GM06990 (cell line): ENCODE measurements around the gene HAS3.

Experiments used
- DNase-seq: peaks from one replicate; pipeline ENCODE4 v3.0.0-alpha.2; 2011; ENCODE audit not compliant: insufficient read length; ENCODE audit errors: extremely low read depth
- H3K27me3 ChIP-seq: replicated peaks from 2 replicates; pipeline ENCODE4 v1.6.0; 2011; ENCODE audit warnings: low read length; ENCODE audit not compliant: control insufficient read depth, insufficient read depth
- H3K36me3 ChIP-seq: 2 replicates; pipeline ENCODE4 v1.5.1; 2011; ENCODE audit warnings: low read length; ENCODE audit not compliant: control insufficient read depth, insufficient read depth
- H3K4me3 ChIP-seq: replicated peaks from 2 replicates; pipeline ENCODE4 v1.5.1; 2011; ENCODE audit warnings: low read depth, mild to moderate bottlenecking, control low read depth, low read length
- TF ChIP-seq, protein P1 (sequence below): IDR thresholded peaks from 2 replicates; pipeline ENCODE4 v1.5.1; 2011; ENCODE audit warnings: low read length, control low read depth, mild to moderate bottlenecking, inconsistent platforms; ENCODE audit not compliant: insufficient read depth, poor library complexity, severe bottlenecking

The HAS3 gene

DNA sequence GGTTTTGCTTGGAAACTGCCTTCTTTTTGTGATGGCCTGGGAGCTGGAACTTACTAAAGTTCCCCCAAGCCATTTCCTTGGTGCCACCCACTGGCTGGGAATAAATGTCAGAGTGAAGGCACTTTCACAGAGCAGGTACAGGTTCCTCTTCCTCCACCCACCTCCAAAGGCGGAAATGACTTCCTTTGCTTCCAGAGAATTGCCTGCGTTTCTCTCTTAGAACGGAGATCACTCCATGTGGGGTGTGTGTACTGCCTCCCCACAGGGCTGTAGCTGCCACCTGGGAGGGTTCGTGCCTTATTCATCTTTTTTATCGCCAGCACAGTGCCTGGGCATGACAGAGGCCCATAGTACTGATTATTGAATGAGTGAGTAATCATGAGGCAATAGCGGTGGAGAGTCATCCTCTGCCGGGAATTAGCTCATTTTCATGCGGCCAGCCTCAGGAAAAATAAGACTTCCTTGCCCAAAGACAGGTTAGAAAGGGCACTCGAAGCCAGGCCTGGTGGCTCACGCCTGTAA is 32.2 kb upstream of the HAS3 start:
- Histone ChIP-seq H3K27me3 (no peaks in the 10 kb centered on the region), H3K4me3 (no peak overlapping the region), H3K36me3 (no peaks in the 10 kb centered on the region)
- no peak for DNase-seq
- TF ChIP-seq, protein P1, sequence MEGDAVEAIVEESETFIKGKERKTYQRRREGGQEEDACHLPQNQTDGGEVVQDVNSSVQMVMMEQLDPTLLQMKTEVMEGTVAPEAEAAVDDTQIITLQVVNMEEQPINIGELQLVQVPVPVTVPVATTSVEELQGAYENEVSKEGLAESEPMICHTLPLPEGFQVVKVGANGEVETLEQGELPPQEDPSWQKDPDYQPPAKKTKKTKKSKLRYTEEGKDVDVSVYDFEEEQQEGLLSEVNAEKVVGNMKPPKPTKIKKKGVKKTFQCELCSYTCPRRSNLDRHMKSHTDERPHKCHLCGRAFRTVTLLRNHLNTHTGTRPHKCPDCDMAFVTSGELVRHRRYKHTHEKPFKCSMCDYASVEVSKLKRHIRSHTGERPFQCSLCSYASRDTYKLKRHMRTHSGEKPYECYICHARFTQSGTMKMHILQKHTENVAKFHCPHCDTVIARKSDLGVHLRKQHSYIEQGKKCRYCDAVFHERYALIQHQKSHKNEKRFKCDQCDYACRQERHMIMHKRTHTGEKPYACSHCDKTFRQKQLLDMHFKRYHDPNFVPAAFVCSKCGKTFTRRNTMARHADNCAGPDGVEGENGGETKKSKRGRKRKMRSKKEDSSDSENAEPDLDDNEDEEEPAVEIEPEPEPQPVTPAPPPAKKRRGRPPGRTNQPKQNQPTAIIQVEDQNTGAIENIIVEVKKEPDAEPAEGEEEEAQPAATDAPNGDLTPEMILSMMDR, result no peak

DNA sequence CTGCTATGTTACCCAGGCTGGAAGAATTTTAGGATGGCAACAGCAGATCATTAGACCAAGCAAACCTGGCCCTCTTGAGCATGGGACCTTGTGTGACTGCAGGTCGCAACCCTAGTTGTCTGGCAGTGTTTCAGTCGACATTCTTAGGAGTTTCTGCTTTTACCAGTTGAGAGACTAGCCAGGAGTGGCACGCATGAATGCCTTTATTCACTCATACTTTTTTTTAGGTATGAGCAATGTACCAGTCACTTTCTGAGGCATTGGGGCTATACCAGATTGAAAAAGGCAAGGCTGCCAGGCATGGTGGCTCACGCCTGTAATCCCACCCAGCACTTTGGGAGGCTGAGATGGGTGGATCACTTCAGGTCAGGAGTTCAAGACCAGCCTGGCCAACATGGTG is 28.2 kb upstream of the HAS3 start:
- H3K27me3 ChIP-seq, result no peaks in the 10 kb centered on the region
- H3K36me3 ChIP-seq, result no peaks in the 10 kb centered on the region
- TF ChIP-seq, protein P1, result no peak
- no peak overlapping the region for H3K4me3 ChIP-seq
- no peak for DNase-seq

DNA sequence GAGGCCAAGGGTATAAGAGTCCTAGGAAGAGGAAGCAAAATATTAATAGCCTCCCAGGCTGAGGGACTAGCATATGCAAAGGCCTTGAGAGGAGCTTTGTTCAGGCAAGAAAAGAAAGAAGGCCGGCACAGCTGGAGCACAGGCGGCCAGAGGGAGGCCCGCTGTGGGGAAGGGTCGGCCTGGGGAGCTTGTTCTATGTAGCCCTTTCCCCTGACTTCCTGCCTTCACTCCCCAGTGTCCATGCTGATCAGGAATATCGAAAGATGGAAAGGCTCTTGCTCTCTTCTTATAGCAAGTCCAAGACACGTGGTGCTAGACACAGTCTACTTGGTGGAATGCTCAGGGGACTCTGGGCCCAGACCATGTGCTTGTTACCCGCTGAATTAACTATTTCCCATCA is 27.4 kb upstream of the HAS3 start:
- H3K27me3 ChIP-seq, result no peaks in the 10 kb centered on the region

DNA sequence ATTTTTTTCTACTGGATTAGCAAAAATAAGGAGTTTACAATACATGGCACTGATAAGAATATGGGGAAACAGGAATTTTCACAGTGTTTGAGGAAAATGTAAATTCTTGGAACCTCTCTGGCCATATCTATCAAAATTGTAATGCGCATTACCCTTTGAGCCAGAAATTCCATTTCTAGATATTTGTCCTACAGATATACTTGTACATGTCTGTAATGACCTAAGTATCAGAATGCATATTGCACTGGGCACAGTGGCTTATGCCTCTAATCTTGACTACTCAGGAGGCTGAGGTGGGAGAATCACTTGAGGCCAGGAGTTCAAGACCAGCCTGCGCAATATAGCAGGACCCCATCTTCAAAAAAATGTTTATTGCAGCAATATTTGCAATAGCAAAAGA is 25.8 kb upstream of the HAS3 start:
- DNase-seq, result no peak
- no peaks in the 10 kb centered on the region for H3K27me3 ChIP-seq
- TF ChIP-seq, protein P1, result no peak
- no peak overlapping the region for H3K4me3 ChIP-seq
- H3K36me3 ChIP-seq, result peaks cover 2% of the 10 kb centered on the region; the same call in 1 of the 2 replicates

More for the DNA sequence above, 27.4 kb upstream of the HAS3 start:
- H3K36me3 ChIP-seq, result no peaks in the 10 kb centered on the region
- no peak for DNase-seq
- H3K4me3 ChIP-seq, result no peak overlapping the region
- TF ChIP-seq, protein P1, result no peak

DNA sequence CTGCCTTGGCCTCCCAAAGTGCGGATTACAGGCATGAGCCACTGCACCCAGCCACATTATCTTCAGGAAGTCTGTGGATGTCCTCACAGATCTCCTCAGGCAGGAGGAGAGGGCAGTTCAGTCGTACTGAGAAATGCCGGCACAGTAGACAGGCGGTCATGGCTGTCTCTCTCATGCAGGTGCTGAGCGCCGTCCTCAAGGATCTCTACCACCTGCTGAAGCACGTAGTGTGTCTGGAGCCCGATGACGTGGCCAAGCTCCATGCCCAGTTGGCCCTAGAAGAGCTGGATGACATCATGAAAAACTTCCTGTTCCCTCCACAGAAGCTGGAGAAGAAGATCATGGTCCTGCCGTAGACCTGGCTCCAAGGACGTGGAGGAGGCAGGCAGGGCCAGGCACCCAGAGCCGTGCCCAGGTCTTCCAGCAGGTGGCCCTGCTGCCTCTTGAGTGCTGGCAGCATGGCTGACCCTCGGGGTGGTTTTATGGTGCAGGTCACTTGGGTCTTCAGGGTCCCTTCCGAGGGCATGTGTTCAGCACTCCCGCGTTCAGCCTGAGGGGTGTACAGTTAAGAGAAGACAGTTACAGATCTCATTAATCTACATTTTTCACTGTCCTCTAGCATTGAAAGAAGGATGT is 22.0 kb upstream of the HAS3 start:
- no peak overlapping the region for H3K4me3 ChIP-seq
- peaks cover 3% of the 10 kb centered on the region; the same call in 1 of the 2 replicates for H3K36me3 ChIP-seq
- H3K27me3 ChIP-seq, result no peaks in the 10 kb centered on the region
- DNase-seq, result no peak
- TF ChIP-seq, protein P1, result peak; percentile 39

DNA sequence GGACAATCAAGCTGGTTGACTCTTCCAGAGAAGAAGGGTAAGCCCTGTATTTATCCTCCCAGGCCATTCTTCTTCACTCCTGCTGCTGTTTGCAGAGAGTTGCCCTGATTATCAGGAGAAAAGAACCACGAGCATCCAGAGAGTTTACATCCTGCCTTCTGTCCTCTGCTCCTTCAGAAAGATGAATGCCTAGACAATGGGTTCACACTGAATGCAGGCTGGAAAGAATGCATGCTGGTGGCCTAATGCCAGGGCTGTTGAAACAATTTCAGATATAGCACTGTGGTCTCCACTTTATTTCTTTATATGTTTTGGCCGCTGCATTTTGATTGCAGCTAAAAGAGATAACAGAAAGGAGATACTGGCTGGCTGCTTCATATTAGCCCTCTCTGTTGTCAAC is 21.2 kb upstream of the HAS3 start:
- DNase-seq, result no peak
- TF ChIP-seq, protein P1, result no peak
- Histone ChIP-seq H3K36me3 (peaks cover 3% of the 10 kb centered on the region; the same call in 1 of the 2 replicates), H3K4me3 (no peak overlapping the region), H3K27me3 (no peaks in the 10 kb centered on the region)
